ENCODE measurements around the gene CLBA1.
A peak's percentile ranks its signal among the peaks of the same experiment; 100 is the strongest.
"Not testable (repeated sequence)": the region's sequence is repeated elsewhere in the genome, so short reads cannot be mapped to it uniquely, and the experiment has no call there.

CLBA1 gene

GRCh38 chr14:105022276-105022670 lies 36.7 kb downstream of the CLBA1 start:
- peak overlapping the region; percentile 61 for H3K4me3 ChIP-seq (ENCODE audit: low read depth, low read length)
- TF ChIP-seq, protein P1, sequence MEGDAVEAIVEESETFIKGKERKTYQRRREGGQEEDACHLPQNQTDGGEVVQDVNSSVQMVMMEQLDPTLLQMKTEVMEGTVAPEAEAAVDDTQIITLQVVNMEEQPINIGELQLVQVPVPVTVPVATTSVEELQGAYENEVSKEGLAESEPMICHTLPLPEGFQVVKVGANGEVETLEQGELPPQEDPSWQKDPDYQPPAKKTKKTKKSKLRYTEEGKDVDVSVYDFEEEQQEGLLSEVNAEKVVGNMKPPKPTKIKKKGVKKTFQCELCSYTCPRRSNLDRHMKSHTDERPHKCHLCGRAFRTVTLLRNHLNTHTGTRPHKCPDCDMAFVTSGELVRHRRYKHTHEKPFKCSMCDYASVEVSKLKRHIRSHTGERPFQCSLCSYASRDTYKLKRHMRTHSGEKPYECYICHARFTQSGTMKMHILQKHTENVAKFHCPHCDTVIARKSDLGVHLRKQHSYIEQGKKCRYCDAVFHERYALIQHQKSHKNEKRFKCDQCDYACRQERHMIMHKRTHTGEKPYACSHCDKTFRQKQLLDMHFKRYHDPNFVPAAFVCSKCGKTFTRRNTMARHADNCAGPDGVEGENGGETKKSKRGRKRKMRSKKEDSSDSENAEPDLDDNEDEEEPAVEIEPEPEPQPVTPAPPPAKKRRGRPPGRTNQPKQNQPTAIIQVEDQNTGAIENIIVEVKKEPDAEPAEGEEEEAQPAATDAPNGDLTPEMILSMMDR (IDR thresholded peaks at IDR 0.05; ENCODE audit: borderline replicate concordance, insufficient read depth, low read depth, low read length) = no peak

- no peak overlapping the region for H3K4me3 ChIP-seq (ENCODE audit: low read depth, low read length)
- TF ChIP-seq, protein P1 (IDR thresholded peaks at IDR 0.05; ENCODE audit: borderline replicate concordance, insufficient read depth, low read depth, low read length) = no peak
Observed at GRCh38 chr14:105023144-105023543, 37.6 kb downstream of the CLBA1 start.

DNA sequence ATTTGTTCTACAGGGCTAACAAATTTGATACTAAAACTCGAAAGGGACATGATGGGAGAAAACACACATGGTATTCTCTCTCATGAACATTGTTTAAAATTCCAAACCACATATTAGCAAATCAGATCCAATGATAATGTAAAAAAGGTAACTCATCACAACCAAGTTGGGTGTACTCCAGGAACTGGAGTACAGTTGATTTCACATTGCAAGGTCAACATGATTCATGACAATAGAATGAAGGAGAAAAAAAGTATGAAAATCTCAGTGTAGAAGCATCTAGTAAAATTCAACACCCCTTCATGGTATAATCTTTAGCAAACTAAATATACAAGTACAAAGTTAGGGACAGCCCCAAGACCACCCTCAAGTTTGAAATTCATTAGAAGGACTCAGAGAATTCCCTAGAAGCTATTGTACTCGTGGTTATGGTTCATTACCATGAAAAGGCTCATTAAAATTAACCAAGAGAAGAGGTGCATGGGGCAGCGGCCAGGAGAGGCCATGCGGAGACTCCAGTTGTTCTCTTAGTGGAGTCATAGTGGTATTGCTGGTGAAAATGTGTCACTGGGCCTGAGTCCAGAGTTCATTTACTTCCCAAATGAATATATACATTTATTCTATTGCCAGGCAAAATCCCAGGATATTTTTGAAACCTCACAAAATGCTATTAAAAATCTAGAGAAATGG lies 38.3 kb downstream of the CLBA1 start:
- TF ChIP-seq, protein P1 (IDR thresholded peaks at IDR 0.05; ENCODE audit: borderline replicate concordance, insufficient read depth, low read depth, low read length) = no peak
- H3K4me3 ChIP-seq (ENCODE audit: low read depth, low read length) = no peak overlapping the region

DNA sequence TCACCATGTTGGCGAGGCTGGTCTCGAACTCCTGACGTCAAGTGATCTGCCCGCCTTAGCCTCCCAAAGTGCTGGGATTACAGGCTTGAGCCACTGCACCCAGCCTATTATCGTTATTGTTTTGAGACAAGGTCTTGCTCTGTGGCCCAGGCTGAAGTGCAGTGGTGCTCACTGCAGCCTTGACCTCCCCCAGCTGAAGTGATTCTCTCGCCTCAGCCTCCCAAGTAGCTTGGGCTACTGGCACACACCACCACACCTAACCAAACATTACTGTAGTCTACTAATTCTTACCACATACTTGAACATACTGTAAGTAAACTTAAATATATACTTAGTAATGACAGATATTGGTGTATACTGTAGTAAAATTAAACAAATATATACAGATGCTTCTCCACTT lies 39.8 kb downstream of the CLBA1 start:
- TF ChIP-seq, protein P1 (IDR thresholded peaks at IDR 0.05; ENCODE audit: borderline replicate concordance, insufficient read depth, low read depth, low read length) = no peak
- no peak overlapping the region for H3K4me3 ChIP-seq (ENCODE audit: low read depth, low read length)

- TF ChIP-seq, protein P1 (IDR thresholded peaks at IDR 0.05; ENCODE audit: borderline replicate concordance, insufficient read depth, low read depth, low read length) = no peak
- no peak overlapping the region for H3K4me3 ChIP-seq (ENCODE audit: low read depth, low read length)
Observed at GRCh38 chr14:105026033-105026785, 40.6 kb downstream of the CLBA1 start.

GRCh38 chr14:105026802-105027563 lies 41.4 kb downstream of the CLBA1 start:
- H3K4me3 ChIP-seq (ENCODE audit: low read depth, low read length) = no peak overlapping the region
- TF ChIP-seq, protein P1 (IDR thresholded peaks at IDR 0.05; ENCODE audit: borderline replicate concordance, insufficient read depth, low read depth, low read length) = no peak

DNA sequence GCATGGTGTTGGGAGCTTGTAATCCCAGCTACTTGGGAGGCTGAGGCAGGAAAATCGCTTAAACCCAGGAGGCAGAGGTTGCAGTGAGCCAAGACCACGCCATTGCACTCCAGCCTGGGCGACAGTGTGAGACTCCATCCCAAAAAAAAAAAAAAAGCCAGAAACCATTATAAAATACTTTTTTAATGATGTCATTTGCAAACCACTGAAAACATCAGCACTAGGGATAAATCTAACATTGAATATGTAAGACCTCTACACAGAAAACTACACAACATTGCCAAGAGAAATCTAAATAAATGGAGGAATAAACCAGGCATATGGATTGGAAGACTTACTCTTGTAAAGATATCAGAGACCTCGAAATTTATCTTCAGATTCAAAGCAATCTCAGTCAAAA lies 42.1 kb downstream of the CLBA1 start:
- H3K4me3 ChIP-seq (ENCODE audit: low read depth, low read length) = not testable (repeated sequence)

Measured in GM12875 (cell line).